Mesodermal cell (in vitro differentiated cells): Measurements from ENCODE around the gene INPP4B.

Source experiments
- H3K27ac ChIP-seq: 2 replicates; pipeline ENCODE4 v1.7.0; 2013; ENCODE audit warnings: mild to moderate bottlenecking, low read depth, low read length, moderate library complexity; ENCODE audit not compliant: severe bottlenecking
- H3K36me3 ChIP-seq: 2 replicates; pipeline ENCODE4 v1.7.1; 2013; ENCODE audit warnings: mild to moderate bottlenecking, low read length, moderate library complexity; ENCODE audit not compliant: control insufficient read depth, insufficient read depth
- H3K4me1 ChIP-seq: one replicate; pipeline ENCODE4 v1.7.1; 2013; ENCODE audit warnings: mild to moderate bottlenecking, low read length; ENCODE audit not compliant: insufficient read depth, control insufficient read depth, poor library complexity, severe bottlenecking
- H3K4me3 ChIP-seq: 2 replicates; pipeline ENCODE4 v1.7.0; 2013; ENCODE audit warnings: low read length, control low read depth, mild to moderate bottlenecking; ENCODE audit not compliant: insufficient read depth, poor library complexity, severe bottlenecking; ENCODE audit errors: extremely low read depth
- H3K9me3 ChIP-seq: 2 replicates; pipeline ENCODE4 v1.7.1; 2013; ENCODE audit warnings: mild to moderate bottlenecking, low read length, moderate library complexity; ENCODE audit not compliant: control insufficient read depth
- WGBS, 2 experiments: methylation state at CpG; one replicate each; pipeline ENCODE4 v1.1.5; 2013; ENCODE audit warnings: missing lambda C conversion rate in 2 of 2; ENCODE audit not compliant: insufficient coverage in 2 of 2; 5-methylcytosine and 5-hydroxymethylcytosine counted together

INPP4B gene

DNA sequence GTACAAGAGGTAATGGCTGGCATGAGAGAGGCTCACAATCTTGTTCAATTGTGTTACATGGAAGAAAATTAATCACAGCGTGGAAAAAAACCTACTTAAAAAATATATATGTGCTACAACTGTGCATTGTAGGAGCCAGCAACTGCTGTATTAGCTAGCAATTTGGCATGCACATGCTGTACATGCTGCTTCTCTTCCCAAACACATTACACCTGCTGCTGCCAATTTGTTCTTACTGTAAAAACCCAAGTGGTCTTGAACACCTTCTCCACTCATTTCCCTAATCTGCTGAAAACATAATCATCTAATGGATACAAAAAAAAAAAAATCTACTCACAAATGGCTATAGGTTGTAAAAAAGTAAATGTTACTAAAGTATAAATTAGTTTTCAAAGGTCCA, 264.2 kb downstream of the INPP4B start:
- no peak overlapping the region for H3K27ac ChIP-seq
- no CpG with 5 or more reads among the region's 1 CpG for WGBS, 2 experiments
- H3K4me3 ChIP-seq: no peak overlapping the region
- H3K9me3 ChIP-seq: no peaks in the 10 kb centered on the region
- H3K4me1 ChIP-seq: no peaks in the 10 kb centered on the region
- no peaks in the 10 kb centered on the region for H3K36me3 ChIP-seq

DNA sequence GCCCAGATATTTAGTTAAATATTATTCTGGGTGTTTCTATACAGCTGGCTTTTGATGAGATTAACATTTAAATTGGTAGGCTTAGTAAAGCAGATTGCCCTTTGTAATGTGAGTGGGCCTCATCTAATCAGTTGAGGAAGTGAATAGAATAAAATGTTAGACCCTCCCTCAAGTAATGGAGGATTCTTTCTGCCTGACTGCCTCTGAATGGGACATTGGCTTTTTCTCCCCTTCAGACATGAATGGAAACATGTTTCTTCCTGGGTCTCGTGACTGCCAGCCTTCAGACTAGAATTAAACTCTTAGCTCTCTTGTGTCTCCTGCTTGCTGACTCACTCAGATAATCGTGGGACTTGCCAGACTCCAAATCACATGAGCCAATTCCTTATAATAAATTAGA, 266.7 kb downstream of the INPP4B start:
- H3K4me1 ChIP-seq: no peaks in the 10 kb centered on the region
- H3K36me3 ChIP-seq: no peaks in the 10 kb centered on the region
- no peak overlapping the region for H3K27ac ChIP-seq
- no peaks in the 10 kb centered on the region for H3K9me3 ChIP-seq
- no peak overlapping the region for H3K4me3 ChIP-seq
- 43 to 83% methylated on average over 1 of the region's 2 CpGs for WGBS, 2 experiments

DNA sequence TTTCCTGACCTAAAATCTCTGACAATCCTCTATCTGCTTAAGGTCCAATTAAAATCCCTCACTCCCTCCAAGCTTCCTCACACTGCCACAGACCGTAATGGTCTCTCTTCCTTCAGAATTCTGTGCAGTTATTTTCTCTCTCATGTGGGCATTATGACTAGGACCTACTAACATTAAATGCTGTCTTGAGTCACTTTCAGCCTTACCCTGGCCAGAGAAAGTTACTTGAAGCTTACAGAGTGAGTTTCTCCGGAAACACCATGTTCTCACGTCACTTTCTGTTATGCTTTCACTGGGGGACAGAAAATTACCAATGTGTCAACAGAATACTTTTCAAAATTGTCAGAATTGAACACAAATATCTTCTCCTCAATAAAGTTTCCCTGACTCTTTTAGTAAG, 271.8 kb downstream of the INPP4B start:
- Histone ChIP-seq H3K9me3 (no peaks in the 10 kb centered on the region), H3K4me3 (no peak overlapping the region), H3K36me3 (no peaks in the 10 kb centered on the region), H3K27ac (no peak overlapping the region), H3K4me1 (no peaks in the 10 kb centered on the region)
- 89 to 95% methylated on average over 2 to 3 of the region's 3 CpGs for WGBS, 2 experiments

DNA sequence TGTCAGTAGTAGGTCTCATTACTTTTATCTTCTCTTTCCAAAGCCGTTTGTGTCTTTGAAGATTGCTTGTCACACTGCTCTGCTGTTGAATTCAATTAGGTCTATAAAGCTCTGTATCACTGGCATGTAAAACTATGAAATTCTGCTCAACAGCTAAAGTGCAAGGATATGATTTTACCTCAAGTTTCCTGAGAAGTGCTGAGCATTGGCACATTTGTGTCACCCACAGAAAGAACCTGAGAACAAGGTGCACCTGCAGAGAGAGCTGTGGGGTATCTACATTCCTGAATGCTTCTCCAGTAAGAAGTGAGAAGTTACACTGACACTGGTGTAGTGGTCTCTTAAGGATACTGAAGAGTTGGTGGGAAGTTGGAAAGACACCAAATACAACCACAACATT, 274.0 kb downstream of the INPP4B start:
- Histone ChIP-seq H3K9me3 (no peaks in the 10 kb centered on the region), H3K36me3 (no peaks in the 10 kb centered on the region), H3K4me3 (no peak overlapping the region), H3K27ac (no peak overlapping the region), H3K4me1 (peaks cover 7% of the 10 kb centered on the region)
- WGBS, 2 experiments: 60 to 83% methylated on average over 1 of the region's 1 CpG

DNA sequence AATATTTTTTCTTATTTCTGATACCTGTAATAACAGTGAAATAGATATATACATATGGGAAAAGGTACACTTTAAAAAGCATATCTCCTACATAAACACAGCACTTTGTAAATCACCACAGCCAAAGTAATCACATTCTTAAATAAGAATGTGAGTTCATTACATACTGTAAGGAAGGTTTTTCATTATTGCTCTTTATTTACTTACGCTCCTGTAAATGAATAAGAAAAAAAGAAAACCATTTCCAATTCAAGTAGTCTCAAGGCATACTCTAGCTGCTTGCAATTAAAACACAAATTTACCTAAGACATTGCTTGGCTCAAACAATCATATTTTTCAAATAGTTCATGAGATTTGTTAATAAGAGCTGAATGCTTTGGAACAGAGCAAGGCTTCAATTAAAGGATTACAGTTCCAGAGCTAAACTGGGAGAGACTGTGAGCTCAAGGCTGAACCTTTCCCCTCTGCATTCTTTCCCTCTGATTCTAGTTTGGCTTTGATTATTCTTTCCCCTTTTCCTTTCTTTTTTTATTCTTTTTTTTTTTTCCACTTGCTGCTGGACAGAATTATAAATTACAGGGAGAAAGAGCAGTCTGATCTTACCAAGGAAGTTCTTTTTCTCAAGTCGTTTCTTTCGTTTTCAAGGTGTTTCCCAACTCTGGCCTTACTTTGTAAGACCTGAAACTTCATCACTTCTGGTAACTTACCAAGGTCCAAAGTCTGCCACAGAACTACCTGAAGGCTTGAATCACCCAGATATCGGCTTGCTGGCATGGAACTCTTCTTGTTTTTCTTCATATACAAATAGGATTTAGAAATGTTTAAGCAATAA, 278.3 kb downstream of the INPP4B start:
- Histone ChIP-seq H3K4me1 (peaks cover 12% of the 10 kb centered on the region), H3K9me3 (no peaks in the 10 kb centered on the region), H3K27ac (no peak overlapping the region), H3K36me3 (no peaks in the 10 kb centered on the region), H3K4me3 (no peak overlapping the region)
- WGBS, 2 experiments: 77 to 92% methylated on average over 2 of the region's 4 CpGs

DNA sequence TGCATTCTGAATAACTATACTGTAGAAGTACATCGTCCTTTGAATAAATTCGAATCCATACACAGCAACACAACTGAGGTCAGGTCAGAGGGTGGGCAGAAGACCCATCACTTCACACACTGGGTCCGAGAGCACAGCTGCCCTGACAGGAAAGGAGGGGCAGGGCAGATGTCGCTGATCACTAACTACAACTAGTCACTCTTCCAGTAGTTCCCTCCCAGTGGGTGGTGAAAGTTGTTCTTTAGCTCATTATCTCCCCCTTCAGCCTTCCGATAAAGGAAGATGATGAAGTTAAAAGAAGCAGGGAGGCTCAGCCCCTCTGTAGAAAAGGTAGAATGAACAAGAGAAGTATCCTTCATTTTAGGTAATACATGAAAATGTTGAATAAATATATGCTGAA, 278.9 kb downstream of the INPP4B start:
- Histone ChIP-seq H3K4me1 (peaks cover 12% of the 10 kb centered on the region), H3K9me3 (no peaks in the 10 kb centered on the region), H3K4me3 (no peak overlapping the region), H3K36me3 (no peaks in the 10 kb centered on the region), H3K27ac (no peak overlapping the region)
- no CpG with 5 or more reads among the region's 5 CpGs for WGBS, 2 experiments

DNA sequence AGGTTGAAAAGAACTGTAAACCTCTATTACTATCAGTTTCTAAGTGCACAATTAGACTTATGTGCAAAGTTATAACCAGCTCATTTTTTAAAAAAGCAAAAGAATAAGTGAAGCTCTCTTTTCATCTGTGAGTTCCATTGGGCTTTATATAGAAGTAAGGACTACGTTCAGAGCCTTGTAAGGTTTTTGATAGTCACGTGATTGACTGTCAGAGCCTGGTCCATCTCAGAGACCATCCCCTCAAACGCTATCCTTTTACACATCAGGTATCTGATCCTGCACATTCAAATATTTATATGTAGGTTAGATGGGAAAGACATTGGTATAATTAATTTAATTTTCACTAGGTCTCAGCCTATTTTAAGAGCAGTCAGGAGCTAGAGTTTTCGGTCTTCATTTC, 279.3 kb downstream of the INPP4B start:
- 0% methylated on average over 1 of the region's 4 CpGs; no CpG with 5 or more reads in 1 of the 2 experiments for WGBS, 2 experiments
- Histone ChIP-seq H3K9me3 (no peaks in the 10 kb centered on the region), H3K4me3 (no peak overlapping the region), H3K27ac (no peak overlapping the region), H3K36me3 (no peaks in the 10 kb centered on the region), H3K4me1 (peaks cover 12% of the 10 kb centered on the region)

DNA sequence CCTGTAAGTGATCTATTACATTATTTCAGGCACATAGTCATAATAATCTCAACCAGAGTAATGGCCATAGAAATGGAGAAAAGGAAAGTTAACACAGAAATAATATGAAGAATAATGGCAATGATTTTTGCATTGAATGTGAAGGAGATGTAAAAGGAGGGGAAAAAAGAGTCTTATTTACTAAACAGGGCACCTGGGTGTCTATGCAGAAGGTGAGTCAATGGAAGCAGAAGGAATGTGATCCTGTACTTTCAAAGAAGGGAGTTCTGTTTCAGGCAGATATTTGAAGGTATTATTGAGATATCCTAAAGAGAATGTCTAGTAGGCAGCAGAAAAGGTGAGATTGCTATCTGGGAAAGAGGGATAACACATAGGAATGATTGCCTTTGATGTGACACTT, 279.9 kb downstream of the INPP4B start:
- Histone ChIP-seq H3K27ac (no peak overlapping the region), H3K4me1 (peaks cover 12% of the 10 kb centered on the region), H3K9me3 (no peaks in the 10 kb centered on the region), H3K4me3 (no peak overlapping the region), H3K36me3 (no peaks in the 10 kb centered on the region)

DNA sequence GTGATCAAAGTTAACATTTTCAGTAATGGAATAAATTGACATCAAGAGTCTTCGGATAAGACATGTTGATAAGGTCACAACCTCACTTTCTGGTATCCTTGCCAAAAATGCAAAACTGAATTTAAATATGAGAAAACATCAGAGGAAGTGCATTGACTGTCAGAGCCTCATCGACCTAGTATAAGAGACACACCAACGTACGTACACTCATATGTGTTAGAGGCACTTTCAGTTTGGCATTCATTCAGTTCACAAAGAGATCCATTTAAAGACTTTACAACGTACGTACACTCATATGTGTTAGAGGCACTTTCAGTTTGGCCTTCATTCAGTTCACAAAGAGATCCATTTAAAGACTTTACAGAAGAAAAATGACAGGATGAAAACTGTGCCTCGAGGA, 280.3 kb downstream of the INPP4B start:
- Histone ChIP-seq H3K4me1 (peaks cover 12% of the 10 kb centered on the region), H3K36me3 (no peaks in the 10 kb centered on the region)
- 92% methylated on average over 6 of the region's 7 CpGs for WGBS, 2 experiments

DNA sequence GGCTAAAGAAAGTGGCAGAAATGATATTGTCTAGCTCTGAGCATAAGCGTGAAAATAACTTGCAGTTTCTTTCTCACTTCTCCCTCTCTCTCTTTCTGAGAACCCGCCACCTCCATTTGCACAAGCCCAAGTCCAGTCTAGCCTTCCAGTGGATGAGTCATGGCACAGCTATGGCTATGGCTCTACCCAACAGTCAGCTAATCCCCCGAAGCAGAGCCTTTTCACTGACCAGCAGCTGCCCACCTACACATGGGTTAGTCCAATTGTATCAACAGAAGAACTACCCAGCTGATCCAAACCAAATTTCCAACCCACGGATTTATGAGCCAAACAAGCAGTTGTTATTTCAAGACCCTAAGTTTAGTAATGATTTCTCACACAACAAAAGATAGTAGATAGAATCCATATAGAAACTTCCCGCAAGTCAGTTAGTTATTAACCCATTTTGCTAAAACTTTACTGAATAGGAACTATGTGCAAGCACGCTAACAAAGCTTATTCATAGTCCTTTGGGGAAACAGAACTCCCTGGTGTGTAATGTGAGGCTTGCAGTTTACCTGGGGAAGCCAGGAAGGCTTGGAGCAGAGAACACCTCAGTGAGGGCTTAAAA, 282.3 kb downstream of the INPP4B start:
- Histone ChIP-seq H3K4me1 (peaks cover 22% of the 10 kb centered on the region), H3K9me3 (no peaks in the 10 kb centered on the region), H3K27ac (no peak overlapping the region), H3K36me3 (no peaks in the 10 kb centered on the region), H3K4me3 (no peak overlapping the region)
- 17 to 63% methylated on average over 1 of the region's 6 CpGs for WGBS, 2 experiments

More for the DNA sequence above, 280.3 kb downstream of the INPP4B start:
- Histone ChIP-seq H3K4me3 (no peak overlapping the region), H3K9me3 (no peaks in the 10 kb centered on the region), H3K27ac (no peak overlapping the region)

DNA sequence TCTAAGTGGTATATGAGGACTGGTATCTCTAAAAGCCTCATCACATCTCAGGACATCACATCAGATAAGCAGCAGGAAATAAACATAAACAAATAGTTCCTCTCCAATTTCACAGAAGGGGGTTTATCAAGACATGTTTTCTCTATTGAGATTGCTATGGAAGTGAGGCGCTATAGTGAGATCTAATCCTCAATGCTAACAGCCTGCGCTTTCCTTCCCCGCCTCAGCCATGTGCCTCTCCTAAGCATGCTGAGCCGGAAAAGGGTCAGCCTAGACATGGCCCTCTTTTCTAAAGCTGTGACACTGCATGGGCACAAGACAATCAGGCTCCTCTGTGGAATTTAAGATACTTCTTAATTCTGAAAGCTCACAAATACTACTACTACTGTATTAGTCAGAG, 286.1 kb downstream of the INPP4B start:
- Histone ChIP-seq H3K36me3 (no peaks in the 10 kb centered on the region), H3K4me3 (no peak overlapping the region), H3K27ac (no peak overlapping the region), H3K9me3 (no peaks in the 10 kb centered on the region), H3K4me1 (peaks cover 19% of the 10 kb centered on the region)
- 86 to 98% methylated on average over 4 of the region's 4 CpGs for WGBS, 2 experiments
